Activated CD8-positive, alpha-beta memory T cell treated with anti-CD3 and anti-CD28 coated beads for 48 hours (primary cell): ENCODE data around the gene APOLD1.
"Not testable (repeated sequence)": the region's sequence is repeated elsewhere in the genome, so short reads cannot be mapped to it uniquely, and the experiment has no call there.

ENCODE experiments used
- DNase-seq, 3 experiments: peaks; one replicate each; pipeline ENCODE4 v3.0.0-alpha.2; 2020; ENCODE audit warnings: low read depth in 2 of 3, low spot score in 2 of 3

The APOLD1 gene

GRCh38 chr12:12784911-12785814 is at the start of gene APOLD1:
APOLD1 (plus strand) TSS chr12:12785659; CDS start chr12:12785692, 33 bp downstream.
- DNase-seq = no peak

DNA sequence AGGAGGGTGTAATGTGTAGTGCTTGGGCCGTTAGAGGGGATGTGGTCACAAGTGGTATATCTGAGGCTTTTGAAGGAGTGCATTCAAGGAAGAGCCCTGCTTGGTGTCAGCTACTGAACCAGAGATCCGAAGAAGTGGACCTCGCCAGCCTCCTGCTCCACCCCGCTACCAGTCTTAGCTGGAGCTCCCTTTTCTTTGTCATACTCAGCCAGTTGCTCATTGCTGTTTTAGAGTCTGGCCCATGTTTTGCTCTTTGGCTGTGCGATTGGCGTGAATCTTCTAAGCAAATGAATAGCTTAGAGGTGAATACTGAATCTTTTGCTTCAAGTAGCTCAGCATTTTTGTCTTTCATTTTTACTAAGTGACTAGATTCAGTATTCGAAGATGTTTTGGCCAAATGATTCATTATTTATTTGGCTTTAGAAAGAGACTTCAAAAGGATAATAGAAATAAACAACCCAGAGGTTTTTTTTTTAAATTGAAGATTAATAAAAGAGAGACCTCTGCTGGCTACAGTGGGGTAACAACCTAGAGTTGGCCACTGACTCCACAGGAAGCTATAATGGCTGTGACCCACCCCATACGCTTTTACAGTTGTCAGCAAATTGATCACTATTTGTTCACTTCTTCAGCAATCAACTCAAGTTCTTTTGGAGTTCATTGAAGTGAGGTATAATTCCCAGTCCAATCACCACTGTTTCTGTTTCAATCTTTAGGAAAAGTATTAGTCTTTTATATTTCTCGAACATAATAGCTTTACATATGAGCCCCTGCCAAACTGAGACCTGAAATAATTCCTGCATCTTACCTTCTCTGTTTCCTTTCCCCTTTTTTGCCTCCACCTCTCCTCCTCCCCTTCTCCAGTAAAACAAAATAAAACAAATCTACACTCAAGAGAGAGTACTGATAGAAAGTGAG is 48.4 kb upstream of the APOLD1 start:
- DNase-seq = no peak

DNA sequence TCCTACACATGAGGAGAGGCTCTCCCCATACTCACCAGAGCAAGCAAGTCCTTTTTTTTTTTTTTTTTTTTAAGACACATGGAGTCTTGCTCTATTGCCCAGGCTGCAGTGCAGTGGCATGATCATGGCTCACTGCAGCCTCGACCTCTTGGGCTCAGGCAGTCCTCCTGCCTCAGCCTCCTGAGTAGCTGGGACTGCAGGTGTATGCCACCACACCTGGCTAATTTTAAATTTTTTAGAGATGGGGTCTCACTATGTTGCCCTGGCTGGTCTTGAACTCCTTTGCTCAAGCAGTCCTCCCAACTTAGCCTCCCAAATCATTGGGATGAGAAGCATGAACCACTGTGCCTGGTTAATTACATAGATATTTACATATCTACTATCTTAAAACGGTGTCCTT is 47.3 kb upstream of the APOLD1 start:
- DNase-seq = not testable (repeated sequence)

GRCh38 chr12:12741660-12742059 is 43.8 kb upstream of the APOLD1 start:
- no peak for DNase-seq

- DNase-seq = no peak
Measured at GRCh38 chr12:12744546-12745305, 40.7 kb upstream of the APOLD1 start.

DNA sequence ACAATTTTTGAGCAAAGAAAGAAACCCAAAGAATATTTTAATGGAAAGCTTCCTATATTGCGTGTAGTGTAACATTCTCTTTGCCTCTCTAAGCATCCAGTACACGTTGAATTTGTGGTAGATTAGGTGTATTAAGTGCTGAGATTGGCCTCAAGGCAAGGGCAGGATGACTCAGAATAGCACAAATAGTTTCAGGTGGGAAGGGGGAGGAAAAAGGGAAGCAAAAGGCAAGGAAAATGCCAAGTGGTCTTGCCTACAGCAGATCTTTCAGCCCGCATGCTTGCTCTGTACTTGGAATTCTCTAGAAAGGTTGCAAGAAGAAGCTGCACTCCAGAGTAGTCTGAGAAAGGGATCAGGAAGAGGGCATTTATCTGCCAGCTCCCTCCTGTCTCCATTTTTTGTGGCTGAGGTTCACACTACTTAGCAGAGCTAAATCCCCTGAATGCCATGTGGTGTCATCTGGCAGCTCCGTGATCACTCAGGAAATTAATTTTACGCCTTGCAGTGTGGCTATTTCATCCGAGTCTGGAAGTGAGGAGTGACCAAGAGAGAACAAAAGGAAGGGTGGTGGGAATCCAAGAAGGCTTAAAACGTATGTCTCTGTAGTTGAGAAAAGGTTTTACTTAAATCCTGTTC is 39.8 kb upstream of the APOLD1 start:
- DNase-seq = no peak

- DNase-seq = no peak
Measured at GRCh38 chr12:12747278-12747677, 38.2 kb upstream of the APOLD1 start.

DNA sequence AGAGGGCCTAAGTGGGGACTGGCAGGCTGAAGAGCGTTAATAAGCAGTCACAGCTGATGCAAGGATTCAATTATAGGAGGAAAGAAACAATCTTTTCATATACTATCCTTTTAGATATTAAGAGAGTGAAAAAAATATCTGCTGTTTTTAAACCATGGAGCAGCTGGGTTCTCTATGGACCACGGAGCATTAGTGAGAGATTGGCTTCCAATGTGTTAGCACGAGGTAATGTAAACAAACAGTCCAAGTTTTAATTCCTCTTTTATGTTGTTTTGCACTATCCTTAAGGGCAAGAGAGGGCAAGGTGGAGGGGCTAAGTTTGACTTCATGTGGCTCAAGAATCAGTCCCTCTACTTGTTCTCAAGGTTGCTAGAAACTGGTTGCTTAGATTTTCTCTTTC is 37.4 kb upstream of the APOLD1 start:
- DNase-seq = no peak

- no peak for DNase-seq
Measured at GRCh38 chr12:12749433-12749832, 36.0 kb upstream of the APOLD1 start.

- no peak for DNase-seq
Measured at GRCh38 chr12:12755923-12756322, 29.5 kb upstream of the APOLD1 start.

DNA sequence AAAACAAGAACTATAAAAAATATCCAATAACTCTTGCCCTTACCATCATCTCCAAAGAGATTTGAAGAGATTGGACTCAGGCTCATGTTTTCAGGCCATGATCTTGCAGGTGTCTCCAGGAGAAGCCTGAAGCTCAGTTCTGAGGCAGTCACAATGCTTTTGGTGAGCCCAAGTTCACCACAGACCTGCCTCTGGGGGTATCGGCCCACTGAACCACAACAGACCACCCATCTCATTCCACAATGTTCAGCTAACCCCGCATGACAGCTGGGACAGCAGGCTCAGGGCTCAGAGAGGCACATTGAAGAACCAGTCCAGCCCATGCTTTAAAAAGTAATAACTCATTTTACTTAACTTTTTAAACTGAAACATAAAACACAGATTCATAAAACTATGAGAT is 28.3 kb upstream of the APOLD1 start:
- DNase-seq = no peak

DNA sequence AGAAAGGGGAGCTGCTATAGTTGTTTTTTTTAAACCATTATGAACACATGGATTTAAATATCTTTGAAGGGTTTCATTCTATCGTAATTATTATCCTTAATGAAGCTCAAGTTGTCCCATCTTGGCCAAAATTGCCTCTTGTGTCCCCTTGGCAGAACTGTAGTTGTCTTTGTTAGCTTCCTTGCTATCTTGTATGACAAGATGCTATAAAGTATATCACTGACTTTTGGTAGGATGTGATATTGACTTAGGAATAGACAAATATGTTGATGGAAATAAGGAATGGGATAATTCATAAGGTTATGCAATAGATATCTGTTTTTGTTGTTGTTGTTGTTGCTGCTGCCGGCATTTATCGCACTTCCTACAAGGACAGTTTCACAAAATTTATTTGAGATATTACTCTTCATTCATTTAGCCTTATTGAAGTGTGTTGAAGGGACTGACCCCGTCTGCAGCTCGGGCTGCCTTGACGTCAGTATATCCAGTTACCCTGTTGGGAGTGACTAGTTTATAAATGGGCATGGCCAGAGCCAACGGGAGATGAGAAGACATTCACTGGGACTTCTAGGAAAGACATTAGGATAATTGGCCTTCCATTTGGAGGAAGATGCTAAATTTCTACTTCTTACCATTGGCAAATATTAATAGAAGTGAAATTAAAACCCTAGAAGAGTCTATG is 26.1 kb upstream of the APOLD1 start:
- DNase-seq = no peak

DNA sequence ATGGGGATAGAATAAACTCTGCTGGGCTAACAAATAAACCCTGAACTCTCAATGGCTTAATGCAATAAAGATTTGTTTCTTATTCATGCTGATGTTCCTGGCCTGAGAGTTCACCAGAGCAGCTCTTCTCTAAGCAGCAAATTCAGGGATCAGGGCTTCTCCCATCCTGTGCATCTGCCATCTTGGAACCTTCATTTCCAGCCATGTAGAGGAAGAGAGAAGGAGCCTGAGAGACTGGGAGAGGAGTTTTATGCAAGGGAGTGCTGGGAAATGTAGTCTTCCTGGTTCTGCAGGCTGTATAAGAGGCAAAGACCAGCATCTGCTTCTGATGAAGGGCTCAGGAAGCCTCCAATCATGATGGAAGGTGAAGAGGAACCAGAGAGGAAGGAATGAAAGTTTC is 20.6 kb upstream of the APOLD1 start:
- DNase-seq = no peak

GRCh38 chr12:12770262-12770661 is 15.2 kb upstream of the APOLD1 start:
- DNase-seq = no peak

- DNase-seq = no peak
Measured at GRCh38 chr12:12774791-12775190, 10.7 kb upstream of the APOLD1 start.

DNA sequence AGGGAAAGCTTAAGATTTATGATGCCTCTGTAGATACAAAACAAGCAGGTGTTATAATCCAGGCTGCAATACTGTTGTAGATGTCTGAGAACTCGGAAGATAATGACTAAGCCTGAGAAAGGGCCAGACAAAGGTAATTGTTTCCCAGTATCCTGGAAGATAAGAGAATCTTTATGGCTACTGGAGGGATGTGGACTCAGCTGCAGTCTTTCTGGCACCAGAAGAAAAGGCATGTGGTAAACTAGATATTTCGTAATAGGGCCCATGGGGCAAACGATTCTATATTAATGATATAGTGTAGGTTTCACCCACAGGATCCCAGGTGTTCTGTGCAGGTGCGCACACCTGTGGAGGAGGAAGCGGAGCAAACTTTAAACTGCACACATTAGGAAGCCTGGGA is 9.2 kb upstream of the APOLD1 start:
- DNase-seq = no peak

DNA sequence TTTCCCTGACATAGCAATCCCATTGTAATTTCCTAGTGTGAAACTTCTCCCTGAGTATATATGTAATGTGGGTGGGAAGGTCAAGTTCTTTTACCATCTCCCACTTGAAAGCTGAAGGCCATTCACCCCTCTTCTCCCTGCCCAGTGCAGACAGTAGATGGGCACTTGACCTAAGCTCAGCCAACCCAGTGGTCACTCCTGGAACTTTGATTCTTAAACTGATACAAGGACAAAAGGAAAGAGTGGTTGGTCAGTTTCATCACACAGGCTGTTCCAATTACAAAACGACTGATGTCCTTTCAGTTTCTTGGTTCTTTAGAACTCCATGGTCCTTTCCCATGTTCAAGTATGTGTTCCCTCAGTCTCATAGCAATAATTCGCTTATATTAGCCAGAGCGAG is 8.4 kb upstream of the APOLD1 start:
- DNase-seq = no peak

GRCh38 chr12:12779007-12779406 is 6.5 kb upstream of the APOLD1 start:
- DNase-seq = no peak

DNA sequence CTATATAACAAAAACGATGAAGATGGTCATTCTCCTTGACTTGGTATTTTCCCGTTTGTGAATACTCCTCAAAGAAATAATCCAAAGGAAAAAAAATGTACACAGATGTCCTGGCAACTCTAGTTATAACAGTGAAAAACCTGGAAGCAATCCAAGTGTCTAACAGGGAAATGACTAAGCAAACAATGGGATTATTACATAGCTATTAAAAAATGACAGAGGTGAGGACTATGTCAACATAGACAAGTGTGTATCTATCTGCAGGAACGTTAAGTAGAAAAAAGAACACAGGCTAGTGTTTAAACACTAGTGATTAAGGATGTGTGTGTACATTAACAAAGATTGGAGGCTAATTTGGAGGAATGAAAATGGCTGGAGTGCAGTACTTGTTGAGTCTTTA is 5.9 kb upstream of the APOLD1 start:
- DNase-seq = no peak

DNA sequence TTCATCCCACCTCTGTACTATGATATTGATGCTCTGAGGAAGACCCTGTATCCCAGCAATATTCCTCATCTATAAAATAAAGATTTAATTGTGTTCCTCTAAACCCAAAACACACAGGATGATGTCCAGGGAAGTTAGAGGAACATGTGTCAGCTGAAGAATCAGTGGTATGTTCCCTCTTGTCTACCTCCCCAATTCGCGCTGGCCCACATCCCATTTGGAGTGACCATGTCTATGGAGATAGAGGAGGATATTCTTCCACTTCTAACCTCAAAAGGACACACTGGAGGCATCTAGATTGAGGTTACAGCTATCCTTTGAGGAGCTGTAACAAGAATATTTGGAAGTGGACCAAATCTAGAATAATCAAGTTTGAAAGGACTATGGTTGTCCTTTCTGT is 1.3 kb upstream of the APOLD1 start:
- no peak for DNase-seq
